GM18951 (cell line): Measurements from ENCODE around the gene ANKRD44.
"Not testable (repeated sequence)": the region's sequence is repeated elsewhere in the genome, so short reads cannot be mapped to it uniquely, and the experiment has no call there.

Source experiments
- POLR2A ChIP-seq: IDR thresholded peaks from 4 replicates; pipeline ENCODE4 v1.6.1; 2011; ENCODE audit warnings: mild to moderate bottlenecking; ENCODE audit not compliant: insufficient read length, insufficient read depth; ENCODE audit errors: extremely low read depth
- in situ Hi-C: fragments of 300-500 bp; cut with MboI; formaldehyde crosslinking; loops from one replicate; pipeline ENCODE4 v1.12.0; 2022; ENCODE audit warnings: low sequenced_read_pairs, mixed read lengths, inconsistent platforms; ENCODE audit not compliant: unreplicated experiment

The ANKRD44 gene

GRCh38 chr2:197310271-197310985 is at the start of gene ANKRD44:
Gene ANKRD44 (minus strand): TSS chr2:197310780. CDS start chr2:197310604, 176 bp downstream.
- peak; percentile 72 for TF ChIP-seq POLR2A
- in situ Hi-C loops, result loop anchor here (25.0 kb wide), 1 partner anchor 198 kb away; no protein-coding TSS in a partner anchor

- no peak for TF ChIP-seq POLR2A
- in situ Hi-C loops, result no loop called here
These were observed 49.3 kb upstream of the ANKRD44 start for GRCh38 chr2:197359859-197360258.

GRCh38 chr2:197358931-197359330 is 48.4 kb upstream of the ANKRD44 start:
- in situ Hi-C loops, result no loop called here
- no peak for TF ChIP-seq POLR2A

- in situ Hi-C loops, result no loop called here
- TF ChIP-seq POLR2A, result no peak
These were observed 47.4 kb upstream of the ANKRD44 start for GRCh38 chr2:197357986-197358385.

- TF ChIP-seq POLR2A, result no peak
- in situ Hi-C loops, result no loop called here
These were observed 45.6 kb upstream of the ANKRD44 start for GRCh38 chr2:197356136-197356535.

- in situ Hi-C loops, result no loop called here
- TF ChIP-seq POLR2A, result no peak
These were observed 43.6 kb upstream of the ANKRD44 start for GRCh38 chr2:197354169-197354558.

- in situ Hi-C loops, result no loop called here
- TF ChIP-seq POLR2A, result no peak
These were observed 43.0 kb upstream of the ANKRD44 start for GRCh38 chr2:197353393-197354168.

- no peak for TF ChIP-seq POLR2A
- in situ Hi-C loops, result no loop called here
These were observed 39.1 kb upstream of the ANKRD44 start for GRCh38 chr2:197349699-197350098.

- no peak for TF ChIP-seq POLR2A
These were observed 38.3 kb upstream of the ANKRD44 start for GRCh38 chr2:197348721-197349360.

GRCh38 chr2:197345846-197346370 is 35.3 kb upstream of the ANKRD44 start:
- in situ Hi-C loops, result no loop called here

More at GRCh38 chr2:197348721-197349360, 38.3 kb upstream of the ANKRD44 start:
- in situ Hi-C loops, result no loop called here

GRCh38 chr2:197343968-197344367 is 33.4 kb upstream of the ANKRD44 start:
- in situ Hi-C loops, result not testable (repeated sequence)

More at GRCh38 chr2:197345846-197346370, 35.3 kb upstream of the ANKRD44 start:
- no peak for TF ChIP-seq POLR2A

GRCh38 chr2:197340591-197340990 is 30.0 kb upstream of the ANKRD44 start:
- in situ Hi-C loops, result no loop called here
- TF ChIP-seq POLR2A, result no peak

GRCh38 chr2:197339496-197340220 is 29.1 kb upstream of the ANKRD44 start:
- no peak for TF ChIP-seq POLR2A
- in situ Hi-C loops, result no loop called here

GRCh38 chr2:197339016-197339415 is 28.4 kb upstream of the ANKRD44 start:
- in situ Hi-C loops, result no loop called here
- no peak for TF ChIP-seq POLR2A
